ENCODE results near the gene CDR2.

The CDR2 gene

DNA sequence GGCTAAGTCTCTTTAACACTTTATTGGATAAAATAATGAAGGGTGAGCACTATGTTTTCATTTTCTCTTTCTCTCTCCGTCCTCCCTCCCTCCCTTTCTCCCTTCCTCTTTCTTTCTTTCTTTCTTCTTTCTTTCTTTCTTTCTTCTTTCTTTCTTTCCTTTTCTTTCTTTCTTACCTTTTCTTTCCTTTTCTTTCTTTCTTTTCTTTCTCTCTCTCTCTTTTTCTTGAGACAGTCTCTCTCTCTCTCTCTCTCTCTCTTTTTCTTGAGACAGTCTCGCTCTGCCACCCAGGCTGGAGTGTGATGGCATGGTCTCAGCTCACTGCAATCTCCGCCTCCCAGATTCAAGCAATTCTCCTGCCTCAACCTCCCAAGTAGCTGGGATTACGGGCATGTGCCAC is 21.5 kb upstream of the CDR2 start:
- TF ChIP-seq, protein P1, sequence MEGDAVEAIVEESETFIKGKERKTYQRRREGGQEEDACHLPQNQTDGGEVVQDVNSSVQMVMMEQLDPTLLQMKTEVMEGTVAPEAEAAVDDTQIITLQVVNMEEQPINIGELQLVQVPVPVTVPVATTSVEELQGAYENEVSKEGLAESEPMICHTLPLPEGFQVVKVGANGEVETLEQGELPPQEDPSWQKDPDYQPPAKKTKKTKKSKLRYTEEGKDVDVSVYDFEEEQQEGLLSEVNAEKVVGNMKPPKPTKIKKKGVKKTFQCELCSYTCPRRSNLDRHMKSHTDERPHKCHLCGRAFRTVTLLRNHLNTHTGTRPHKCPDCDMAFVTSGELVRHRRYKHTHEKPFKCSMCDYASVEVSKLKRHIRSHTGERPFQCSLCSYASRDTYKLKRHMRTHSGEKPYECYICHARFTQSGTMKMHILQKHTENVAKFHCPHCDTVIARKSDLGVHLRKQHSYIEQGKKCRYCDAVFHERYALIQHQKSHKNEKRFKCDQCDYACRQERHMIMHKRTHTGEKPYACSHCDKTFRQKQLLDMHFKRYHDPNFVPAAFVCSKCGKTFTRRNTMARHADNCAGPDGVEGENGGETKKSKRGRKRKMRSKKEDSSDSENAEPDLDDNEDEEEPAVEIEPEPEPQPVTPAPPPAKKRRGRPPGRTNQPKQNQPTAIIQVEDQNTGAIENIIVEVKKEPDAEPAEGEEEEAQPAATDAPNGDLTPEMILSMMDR (IDR thresholded peaks at IDR 0.05): no peak
- no peak for TF ChIP-seq ZFX (IDR thresholded peaks at IDR 0.05; ENCODE audit: borderline replicate concordance)
- no peak overlapping the region for H3K27ac ChIP-seq

DNA sequence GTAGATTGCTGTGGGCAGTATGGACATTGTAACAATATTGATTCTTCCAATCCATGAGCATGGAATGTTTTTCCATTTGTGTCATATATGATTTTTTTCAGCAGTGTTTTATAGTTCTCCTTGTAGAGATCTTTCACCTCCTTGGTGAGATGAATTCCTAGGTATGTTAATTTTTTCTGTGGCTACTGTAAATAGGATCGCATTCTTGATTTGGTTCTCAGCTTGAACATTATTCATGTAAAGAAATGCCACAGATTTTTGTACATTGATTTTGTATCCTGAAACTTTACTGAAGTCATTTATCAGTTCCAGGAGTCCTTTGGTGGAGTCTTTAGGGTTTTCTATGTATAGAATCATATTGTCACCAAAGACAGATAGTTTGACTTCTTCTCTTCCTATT is 19.7 kb upstream of the CDR2 start:
- TF ChIP-seq, protein P1 (IDR thresholded peaks at IDR 0.05): no peak
- no peak for TF ChIP-seq ZFX (IDR thresholded peaks at IDR 0.05; ENCODE audit: borderline replicate concordance)
- no peak overlapping the region for H3K27ac ChIP-seq

DNA sequence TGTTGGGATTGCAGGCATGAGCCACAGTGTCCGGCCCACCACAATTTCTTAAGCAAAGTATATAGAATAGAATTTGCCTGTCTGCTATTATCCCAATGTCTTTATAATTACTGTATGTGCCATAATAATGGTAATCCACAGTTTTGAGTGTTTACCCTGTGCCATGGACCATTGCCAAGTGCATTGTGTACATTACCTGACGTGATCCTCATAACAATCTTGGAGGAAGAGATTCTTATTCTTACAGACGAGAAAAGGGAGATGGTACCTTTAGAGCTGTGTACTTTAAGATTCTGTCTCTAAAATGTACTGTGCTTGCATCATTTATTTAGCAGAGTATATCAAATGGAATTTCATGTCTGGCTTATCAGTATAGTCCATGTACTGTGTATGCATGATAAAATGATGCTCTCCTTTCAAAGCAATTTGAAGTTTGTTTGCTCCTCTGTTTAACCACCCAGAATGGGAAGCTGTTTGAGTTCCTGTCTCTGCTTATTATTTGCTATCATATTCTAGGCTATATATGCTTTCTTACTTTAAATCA is 13.8 kb upstream of the CDR2 start:
- TF ChIP-seq, protein P1 (IDR thresholded peaks at IDR 0.05): no peak
- no peak for TF ChIP-seq ZFX (IDR thresholded peaks at IDR 0.05; ENCODE audit: borderline replicate concordance)
- H3K27ac ChIP-seq: peak overlapping the region; percentile 35

DNA sequence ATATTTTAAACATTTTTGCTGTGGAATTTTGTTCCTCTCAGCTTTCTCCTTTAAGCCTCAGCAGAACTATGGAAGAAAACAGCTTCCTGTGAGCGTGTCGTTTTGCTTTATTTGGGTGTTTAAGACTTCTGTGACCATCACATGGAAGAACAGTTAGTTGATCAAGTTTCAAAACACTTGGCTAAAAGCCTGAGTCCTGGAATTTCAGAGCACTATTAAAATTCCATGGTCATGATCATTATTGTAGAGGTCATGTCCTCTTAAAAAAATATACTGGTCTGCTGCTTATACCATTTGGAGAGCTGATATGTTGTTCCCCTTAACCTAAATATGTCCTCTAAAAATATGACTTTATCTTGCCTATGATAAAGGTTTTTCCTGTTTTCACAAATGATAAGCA is 12.6 kb upstream of the CDR2 start:
- TF ChIP-seq, protein P1 (IDR thresholded peaks at IDR 0.05): no peak
- TF ChIP-seq ZFX (IDR thresholded peaks at IDR 0.05; ENCODE audit: borderline replicate concordance): no peak
- no peak overlapping the region for H3K27ac ChIP-seq

DNA sequence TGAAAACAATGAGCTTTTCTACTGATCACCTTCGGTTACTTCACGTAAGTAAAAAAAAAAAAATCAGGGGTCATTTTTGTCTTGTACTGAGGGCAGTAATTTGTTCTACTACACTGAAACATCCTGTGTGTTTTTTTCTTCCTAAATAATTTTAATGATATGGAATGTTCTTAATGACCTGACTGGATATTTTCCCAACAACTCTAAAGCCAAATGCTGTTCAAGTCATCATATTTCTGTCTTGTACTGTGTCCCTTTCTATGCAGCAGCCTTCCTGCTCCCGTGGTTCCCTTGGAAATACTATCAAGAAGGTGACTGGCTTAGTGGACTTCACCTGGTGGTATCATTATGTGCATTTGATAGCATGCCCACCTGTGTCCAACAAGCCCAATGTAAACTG is 10.8 kb upstream of the CDR2 start:
- TF ChIP-seq, protein P1 (IDR thresholded peaks at IDR 0.05): no peak
- TF ChIP-seq ZFX (IDR thresholded peaks at IDR 0.05; ENCODE audit: borderline replicate concordance): no peak

DNA sequence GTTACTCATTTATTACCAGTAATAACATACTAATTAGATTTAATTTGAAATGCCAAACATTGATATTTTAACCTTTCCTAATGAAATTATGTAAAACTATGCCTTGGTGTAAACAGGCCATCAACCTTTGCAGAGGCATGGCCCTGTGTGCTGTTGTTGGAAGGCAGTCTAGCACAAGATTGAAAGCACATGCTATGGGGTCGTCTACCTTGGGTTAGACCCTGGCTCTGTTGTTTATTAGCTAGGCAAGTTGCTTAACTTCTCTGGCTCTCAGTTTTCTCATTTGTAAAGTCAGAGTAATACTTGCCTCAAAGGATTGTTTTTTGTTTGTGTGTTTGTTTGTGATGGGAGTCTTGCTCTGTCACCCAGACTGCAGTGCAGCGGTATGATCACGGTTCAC is 9.4 kb upstream of the CDR2 start:
- no peak for TF ChIP-seq ZFX (IDR thresholded peaks at IDR 0.05; ENCODE audit: borderline replicate concordance)
- TF ChIP-seq, protein P1 (IDR thresholded peaks at IDR 0.05): no peak
- no peak overlapping the region for H3K27ac ChIP-seq

More for the DNA sequence above, 10.8 kb upstream of the CDR2 start:
- no peak overlapping the region for H3K27ac ChIP-seq

DNA sequence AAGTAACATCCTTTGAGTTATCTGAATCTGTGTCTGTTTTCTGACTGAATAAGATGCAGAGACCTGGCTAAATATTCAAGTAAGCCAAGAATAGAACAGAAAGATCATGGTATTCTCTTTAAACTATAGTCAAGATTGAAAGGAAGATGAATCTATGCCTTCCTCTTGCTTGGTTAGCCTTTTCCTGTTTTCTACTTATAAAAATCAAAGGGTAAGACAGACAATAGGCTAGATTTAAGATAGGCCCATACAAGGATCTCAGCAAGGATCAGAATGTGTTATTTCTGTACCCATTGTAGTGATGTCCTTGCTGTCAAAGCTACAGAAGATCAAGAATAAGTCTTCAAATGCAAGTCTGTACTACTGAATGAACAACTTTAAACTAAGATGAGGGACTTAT is 7.0 kb upstream of the CDR2 start:
- TF ChIP-seq, protein P1 (IDR thresholded peaks at IDR 0.05): no peak
- TF ChIP-seq ZFX (IDR thresholded peaks at IDR 0.05; ENCODE audit: borderline replicate concordance): no peak
- H3K27ac ChIP-seq: no peak overlapping the region
